ENCODE measurements around the gene SYTL2. TPM values are rescaled to one million over a fixed set of nuclear protein-coding genes. Genes with fewer than 3 reads are reported as not detected.

Gene SYTL2
- total and polyA plus RNA-seq, 12 donors, result 2.9 to 16.1 (median 5.1) TPM

- ATAC-seq (no peak), DNase-seq (no peak)
- TF ChIP-seq, protein P1, sequence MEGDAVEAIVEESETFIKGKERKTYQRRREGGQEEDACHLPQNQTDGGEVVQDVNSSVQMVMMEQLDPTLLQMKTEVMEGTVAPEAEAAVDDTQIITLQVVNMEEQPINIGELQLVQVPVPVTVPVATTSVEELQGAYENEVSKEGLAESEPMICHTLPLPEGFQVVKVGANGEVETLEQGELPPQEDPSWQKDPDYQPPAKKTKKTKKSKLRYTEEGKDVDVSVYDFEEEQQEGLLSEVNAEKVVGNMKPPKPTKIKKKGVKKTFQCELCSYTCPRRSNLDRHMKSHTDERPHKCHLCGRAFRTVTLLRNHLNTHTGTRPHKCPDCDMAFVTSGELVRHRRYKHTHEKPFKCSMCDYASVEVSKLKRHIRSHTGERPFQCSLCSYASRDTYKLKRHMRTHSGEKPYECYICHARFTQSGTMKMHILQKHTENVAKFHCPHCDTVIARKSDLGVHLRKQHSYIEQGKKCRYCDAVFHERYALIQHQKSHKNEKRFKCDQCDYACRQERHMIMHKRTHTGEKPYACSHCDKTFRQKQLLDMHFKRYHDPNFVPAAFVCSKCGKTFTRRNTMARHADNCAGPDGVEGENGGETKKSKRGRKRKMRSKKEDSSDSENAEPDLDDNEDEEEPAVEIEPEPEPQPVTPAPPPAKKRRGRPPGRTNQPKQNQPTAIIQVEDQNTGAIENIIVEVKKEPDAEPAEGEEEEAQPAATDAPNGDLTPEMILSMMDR (IDR thresholded peaks at IDR 0.05), result no peak
- H3K27ac ChIP-seq, result no peak overlapping the region
- intact Hi-C loops (cut with DNase I), result no loop called here
- peaks cover 0 to 5% (median 0%) of the 10 kb centered on the region in 11 donors for H3K9me3 ChIP-seq
- H3K27me3 ChIP-seq, result no peaks in the 10 kb centered on the region
- peaks cover 0 to 8% (median 0%) of the 10 kb centered on the region in 9 donors for H3K36me3 ChIP-seq
- H3K4me3 ChIP-seq, result no peak overlapping the region
- peaks cover 0 to 26% (median 19%) of the 10 kb centered on the region in 9 donors for H3K4me1 ChIP-seq
Measured at GRCh38 chr11:85732965-85733364, 78.0 kb downstream of the SYTL2 start.

- no peak for ATAC-seq
- Histone ChIP-seq H3K27ac (peak overlapping the region in 1 of 10 donors; percentile 84), H3K9me3 (peaks cover 0 to 4% (median 0%) of the 10 kb centered on the region in 11 donors), H3K27me3 (no peaks in the 10 kb centered on the region), H3K4me1 (peaks cover 0 to 28% (median 14%) of the 10 kb centered on the region in 9 donors), H3K4me3 (no peak overlapping the region), H3K36me3 (no peaks in the 10 kb centered on the region)
- DNase-seq, result no peak
- intact Hi-C loops (cut with DNase I), result no loop called here
- WGBS, 2 donors, result 95 to 97% methylated on average over 3 of the region's 3 CpGs
- TF ChIP-seq, protein P1 (IDR thresholded peaks at IDR 0.05), result no peak
Measured at GRCh38 chr11:85726381-85726780, 84.6 kb downstream of the SYTL2 start.

- no peak for DNase-seq
- ATAC-seq, result peak in 6 of 8 donors; percentile 34 to 81 (median 51)
- no peaks in the 10 kb centered on the region for H3K36me3 ChIP-seq
- no peaks in the 10 kb centered on the region for H3K9me3 ChIP-seq
- H3K27ac ChIP-seq, result peak overlapping the region; percentile 11 to 84 (median 44)
- peaks cover 0 to 28% (median 14%) of the 10 kb centered on the region in 9 donors for H3K4me1 ChIP-seq
- intact Hi-C loops (cut with DNase I), result no loop called here
- WGBS, 2 donors, result 59 to 67% methylated on average over 3 of the region's 3 CpGs
- H3K27me3 ChIP-seq, result no peaks in the 10 kb centered on the region
- H3K4me3 ChIP-seq, result no peak overlapping the region
- TF ChIP-seq, protein P1 (IDR thresholded peaks at IDR 0.05), result no peak
Measured at GRCh38 chr11:85725510-85726258, 85.3 kb downstream of the SYTL2 start.

DNA sequence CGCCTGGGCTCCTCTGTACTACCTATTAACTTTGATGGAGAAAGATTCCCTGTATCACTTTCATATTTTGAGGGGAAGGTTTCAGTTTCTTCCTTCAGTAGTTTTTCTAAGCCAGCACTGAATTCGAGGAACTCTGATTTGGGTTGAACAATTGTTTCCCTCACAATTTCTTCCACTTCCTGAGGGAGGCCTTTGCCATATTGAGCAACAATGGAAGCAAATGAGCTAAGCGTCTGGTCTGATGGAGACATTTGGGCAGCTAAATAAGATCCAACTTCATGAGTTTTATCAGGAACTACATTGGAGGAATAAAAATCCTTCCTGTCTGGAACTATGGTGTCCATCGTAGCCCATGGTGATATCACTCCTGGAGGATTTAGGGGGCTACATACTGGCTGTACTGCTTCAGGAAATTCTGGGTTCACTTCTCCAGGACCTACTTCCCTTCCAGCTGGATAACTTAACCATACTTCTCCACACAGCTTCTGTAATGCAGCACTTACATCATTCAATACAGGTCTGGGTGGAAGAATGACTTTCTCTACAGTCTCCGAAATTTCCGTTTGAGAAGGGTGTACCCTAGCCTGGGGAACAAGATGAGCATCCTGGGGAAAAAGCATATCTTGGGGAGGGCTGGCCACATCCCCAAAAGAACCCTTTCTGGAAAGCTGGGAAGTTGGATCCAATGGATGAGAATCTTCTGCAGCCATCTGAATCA, 86.0 kb downstream of the SYTL2 start:
- Histone ChIP-seq H3K4me1 (peaks cover 0 to 30% (median 16%) of the 10 kb centered on the region in 9 donors), H3K4me3 (no peak overlapping the region), H3K27ac (peak overlapping the region in 9 of 10 donors; percentile 11 to 84 (median 45)), H3K9me3 (no peaks in the 10 kb centered on the region), H3K36me3 (no peaks in the 10 kb centered on the region), H3K27me3 (no peaks in the 10 kb centered on the region)
- intact Hi-C loops (cut with DNase I), result no loop called here
- ATAC-seq, result peak in 6 of 8 donors; percentile 64 to 80 (median 67)
- TF ChIP-seq, protein P1 (IDR thresholded peaks at IDR 0.05), result no peak
- WGBS, 2 donors, result 60 to 77% methylated on average over 6 of the region's 6 CpGs
- no peak for DNase-seq
